ENCODE data around the gene HLF.

The HLF gene

DNA sequence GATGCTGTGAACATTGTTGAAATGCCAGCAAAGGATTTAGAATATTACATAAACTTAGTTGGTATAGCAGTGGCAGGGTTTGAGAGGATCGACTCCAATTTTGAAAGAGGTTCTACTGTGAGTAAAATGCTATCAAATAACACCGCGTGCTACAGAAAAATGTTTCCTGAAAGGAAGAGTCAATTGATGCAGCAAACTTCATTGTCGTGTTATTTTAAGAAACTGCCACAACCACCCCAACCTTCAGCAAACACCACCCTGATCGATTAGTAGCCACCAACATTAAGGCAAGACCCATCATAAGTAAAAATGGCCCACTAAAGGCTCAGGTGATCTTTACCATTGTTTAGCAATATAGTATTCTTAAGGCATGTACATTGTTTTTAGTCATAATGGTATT lies 27.3 kb downstream of the HLF start:
- no peak for DNase-seq (ENCODE audit: low read depth)

DNA sequence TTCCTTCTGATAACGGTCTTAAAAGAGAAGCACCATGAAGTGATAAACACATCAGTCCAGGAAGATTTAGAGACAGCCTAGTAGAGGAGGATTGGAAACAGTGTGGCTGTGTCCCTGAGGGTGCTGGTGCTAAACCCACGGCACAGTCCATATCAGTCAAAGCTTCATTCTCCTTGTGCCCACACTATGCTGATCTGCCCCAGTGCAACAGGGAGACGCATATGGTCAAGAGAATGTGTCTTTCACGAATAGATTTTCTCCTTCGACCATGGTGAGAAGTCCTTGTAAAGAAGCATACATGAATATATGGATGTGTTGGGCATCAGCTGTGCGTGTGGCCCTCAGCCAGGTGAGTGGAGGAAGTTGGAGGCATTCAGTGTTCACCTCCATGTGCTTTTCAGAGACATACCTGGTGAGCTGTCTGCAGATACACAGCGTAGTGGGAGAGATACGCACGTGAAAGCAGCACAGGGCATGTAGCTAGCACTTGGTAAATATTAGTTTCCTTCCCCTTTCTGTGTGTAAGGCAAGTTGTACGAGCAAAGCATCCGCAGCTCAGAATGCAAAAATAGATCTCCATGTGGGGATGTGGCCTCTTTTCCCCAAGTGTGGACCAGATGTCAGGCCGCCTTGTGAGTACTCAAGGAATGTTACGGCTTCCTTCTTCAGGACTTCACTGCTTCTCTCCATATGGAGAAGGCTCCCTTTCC lies 29.4 kb downstream of the HLF start:
- DNase-seq (ENCODE audit: low read depth), result no peak

DNA sequence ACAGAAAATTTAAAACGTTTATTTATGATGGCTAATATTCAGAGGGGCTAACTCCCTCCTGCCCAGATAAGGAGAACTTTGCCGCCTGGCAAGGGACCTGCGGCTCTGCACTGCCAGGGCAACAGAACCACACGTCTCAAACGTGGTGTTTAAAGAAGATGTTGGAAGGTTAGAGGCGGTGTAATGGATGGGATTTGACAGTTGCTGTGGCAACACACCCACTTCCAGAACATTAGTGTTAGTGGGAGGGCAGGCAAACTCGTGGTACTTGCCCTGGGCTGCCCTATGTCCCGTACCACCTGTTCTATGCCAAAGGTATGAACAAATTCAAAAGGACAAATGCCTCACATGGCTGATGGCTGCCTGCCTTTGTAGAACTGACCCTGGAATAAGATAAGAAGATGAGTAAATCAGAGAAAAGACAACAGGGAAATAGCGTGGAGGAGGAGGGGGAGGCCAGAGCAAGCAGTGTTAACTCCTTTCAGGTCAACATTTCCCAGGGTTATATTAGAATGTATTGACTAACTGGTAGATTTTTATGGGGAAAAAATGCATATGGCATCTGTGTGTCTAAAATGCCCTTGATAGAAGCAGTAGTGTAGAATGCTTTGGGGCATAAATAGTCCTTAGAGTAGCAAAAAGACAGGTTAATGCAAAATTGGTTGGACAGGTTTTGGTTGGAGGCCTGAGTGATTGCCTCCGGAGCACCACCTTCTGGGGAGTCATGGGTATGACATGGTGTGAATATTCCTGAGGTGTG lies 30.8 kb downstream of the HLF start:
- peak; percentile 15 for DNase-seq (ENCODE audit: low read depth)

DNA sequence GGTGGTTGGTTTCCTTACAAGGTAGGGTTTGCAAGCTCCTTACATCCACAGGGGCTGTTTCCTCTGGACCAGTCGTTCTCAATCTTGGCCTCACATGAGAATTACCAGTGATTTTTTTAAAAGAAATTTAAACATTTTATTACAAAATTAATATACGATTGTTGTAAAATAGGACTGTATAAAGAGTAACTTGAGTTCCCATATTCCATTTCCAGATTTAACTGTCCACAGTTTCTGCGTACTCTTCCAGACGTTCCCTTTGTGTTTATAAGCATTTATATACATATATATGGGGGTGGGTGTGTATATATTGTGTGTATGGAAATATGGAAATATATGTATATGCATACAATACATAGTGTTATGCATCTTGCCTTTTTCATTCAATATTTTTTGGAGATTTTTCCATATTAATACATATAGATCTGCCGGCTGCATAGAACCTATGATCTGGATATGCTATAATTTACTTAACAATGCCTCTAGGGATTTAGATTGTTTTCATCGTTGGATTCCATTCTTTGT lies 31.5 kb downstream of the HLF start:
- DNase-seq (ENCODE audit: low read depth), result no peak

DNA sequence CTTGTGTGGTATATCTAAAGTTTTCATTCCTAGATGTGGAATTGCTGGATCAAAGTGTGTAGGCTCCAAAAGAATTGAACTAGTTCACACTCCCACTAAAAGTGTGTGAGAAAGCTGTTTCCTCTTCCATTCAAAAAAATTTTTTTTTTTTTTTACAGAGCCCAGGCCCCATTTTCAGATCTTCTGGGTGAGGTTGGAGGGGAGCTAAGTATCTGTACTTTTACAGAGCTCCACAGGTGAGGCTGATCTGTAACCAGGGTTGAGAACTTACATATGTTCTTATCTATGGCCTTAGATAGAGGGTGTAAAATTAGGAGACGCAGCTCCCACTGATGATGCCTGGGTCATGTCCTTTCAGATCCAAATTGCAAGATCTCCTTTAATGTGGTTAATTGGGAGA lies 31.9 kb downstream of the HLF start:
- no peak for DNase-seq (ENCODE audit: low read depth)

DNA sequence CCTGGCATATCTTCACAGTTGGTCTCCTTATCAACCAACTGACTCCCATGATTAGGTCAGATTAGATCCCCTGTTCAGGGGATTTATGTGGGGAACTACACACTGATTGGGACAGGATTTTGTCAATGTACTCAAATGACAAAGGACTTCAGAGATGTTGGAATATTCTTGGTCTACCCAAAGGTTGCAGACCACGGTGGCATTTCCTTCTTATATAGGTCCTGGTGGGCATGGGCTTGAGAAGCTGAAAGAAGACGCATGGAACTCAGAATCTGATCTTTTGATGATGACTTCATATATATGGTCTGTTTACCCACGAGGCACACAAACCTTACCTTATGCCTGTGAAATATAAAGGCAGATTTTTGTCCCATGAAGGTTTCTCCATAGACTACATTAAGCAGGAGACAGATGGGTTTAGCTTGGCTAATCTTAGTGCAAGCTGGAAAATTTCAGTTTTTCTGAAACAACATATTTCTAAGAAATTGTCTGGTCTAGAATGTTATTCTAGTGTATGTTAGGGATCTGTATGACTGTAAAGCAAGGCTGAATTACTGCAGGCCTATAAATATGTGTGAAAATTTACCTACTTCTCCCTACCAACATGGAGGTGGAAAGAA lies 33.5 kb downstream of the HLF start:
- no peak for DNase-seq (ENCODE audit: low read depth)

DNA sequence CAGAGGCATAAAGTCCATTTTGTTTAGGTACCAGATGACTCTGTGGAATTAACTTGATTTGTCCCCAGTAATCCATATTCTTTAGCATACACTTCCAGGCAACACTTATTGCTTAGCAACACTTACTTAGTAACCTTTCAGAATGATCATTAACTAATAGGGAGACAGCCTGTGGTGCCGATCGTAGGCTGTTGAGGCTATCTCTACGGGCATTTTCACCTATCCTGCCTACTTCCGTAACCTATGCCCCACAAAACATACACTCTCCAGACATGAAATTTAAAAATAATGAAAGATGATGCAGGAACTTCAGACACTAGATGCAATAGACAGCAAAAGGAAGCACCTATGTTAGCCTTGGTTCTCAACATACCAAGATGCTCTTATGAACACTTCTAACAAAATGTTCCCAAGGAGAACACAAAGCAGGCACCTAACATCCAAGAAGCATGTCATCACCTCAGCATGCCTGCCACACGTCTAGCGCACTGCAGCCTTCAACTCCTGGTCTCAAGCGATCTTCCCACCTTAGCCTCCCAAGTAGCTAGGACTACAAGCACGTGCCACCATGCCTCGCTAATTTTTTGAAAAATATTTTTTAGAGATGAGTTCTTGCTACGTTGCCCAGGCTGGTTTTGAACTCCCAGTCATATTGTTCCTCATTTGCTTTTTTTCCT lies 34.5 kb downstream of the HLF start:
- no peak for DNase-seq (ENCODE audit: low read depth)

DNA sequence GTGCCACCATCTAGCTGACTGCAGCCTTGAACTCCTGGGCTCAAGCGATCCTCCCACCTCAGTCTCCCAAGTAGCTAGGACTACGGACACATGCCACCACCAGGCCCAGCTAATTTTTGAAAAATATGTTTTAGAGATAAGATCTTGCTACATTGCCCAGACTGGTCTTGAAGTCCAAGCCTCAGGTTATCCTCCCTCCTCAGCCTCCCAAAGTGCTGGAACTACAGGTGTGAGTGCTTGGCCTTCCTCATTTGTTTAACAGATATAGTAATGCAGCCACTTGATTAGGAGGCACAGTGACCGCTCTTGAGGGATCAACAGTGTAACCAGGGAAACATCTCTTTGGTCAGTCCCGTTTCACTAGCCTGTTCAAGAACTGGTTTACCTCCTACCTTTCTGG lies 35.1 kb downstream of the HLF start:
- DNase-seq (ENCODE audit: low read depth), result no peak

DNA sequence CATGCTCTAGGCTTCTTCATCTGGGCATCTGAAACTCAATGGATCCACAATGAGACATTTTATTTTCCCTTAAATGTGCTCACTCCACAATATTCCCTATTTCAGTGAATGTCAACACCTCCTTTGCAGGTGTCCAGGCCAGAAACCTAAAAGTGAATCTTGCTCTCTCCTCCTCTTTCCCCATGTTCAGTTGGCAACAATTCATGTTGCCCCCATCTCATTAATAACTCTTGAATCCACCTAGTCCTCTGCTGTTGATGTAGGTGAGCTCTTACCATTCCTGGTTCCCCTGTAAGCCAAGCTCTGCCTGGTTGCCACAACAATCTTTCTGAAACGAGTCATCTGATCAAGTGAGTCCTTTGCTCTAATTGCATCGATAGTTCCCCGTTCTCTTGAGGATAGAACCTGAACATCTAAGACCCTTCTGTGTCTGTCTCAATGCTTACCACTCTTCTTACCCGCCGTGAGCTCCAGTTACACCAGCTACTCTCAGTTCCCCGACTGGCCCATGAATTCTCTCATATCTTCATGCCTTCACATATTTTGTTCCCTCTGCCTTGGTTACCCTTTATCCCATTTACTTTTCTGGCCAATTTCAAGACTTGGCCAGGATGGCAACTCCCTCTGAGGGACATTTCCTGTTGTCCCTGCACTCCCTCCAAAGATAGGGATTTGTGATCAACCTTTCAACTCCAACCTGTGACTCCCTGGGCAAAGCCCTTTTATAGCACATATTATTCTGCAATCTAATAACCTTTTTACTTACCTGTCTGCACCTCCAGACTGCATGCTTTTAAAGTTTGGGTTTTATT lies 35.9 kb downstream of the HLF start:
- no peak for DNase-seq (ENCODE audit: low read depth)

DNA sequence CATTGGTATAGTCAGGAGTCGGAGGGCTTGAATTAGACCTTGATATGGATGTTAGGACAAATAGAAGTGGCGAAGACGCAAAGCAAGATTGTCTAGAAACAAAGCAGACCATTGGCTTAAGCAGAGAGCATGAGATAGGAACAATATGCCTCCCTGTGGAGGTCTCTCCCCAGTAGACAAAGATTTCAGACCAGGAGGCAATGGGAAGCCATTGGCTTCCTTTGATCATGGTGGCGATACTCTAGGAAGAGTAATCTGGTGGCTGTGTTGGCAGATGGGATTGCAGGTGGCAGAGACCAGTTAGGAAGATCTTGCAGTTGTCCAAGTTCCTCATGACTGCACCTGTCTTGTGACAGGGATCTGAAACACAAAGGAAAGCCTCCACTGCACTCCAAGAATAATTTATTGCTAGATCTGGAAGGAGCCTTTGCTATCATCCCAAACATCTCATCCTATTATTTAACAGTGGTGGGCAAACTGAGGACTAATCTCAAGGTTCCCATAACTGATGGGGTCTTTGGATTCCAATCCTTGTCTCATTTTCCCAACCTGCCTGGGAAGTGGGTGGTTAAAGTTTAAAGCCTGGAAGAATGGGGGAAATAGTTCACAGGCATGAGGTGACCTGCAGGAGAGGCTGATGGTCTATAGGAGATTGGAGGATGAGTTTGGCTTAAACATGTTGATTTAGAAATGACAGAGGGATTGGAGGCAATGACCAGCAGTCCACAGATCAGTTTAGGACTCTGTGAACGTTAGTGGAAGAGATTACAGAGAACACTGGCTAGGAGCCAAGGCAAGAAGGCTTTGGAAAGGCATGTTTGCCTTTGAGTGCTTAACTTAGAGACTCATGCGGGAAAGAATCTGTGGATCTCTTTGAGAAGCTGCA lies 37.0 kb downstream of the HLF start:
- DNase-seq (ENCODE audit: low read depth), result no peak

DNA sequence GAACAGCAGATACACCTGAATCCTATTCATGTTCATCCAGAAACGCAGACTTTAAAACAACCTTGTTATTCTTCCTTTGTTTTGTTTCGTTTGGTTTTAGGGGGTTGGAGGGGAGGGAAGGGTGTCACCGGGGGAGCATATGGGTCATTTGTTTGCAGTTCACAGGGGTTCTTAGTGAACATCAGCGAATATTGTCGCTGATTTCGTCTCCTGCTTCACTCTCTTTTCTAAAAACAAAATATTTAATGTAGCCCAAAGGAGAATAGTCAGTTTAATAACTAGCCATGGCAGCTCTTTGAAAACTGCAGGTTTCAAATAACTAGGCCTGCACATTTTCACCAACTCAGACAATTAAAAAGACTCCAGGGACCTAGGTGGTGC lies 37.6 kb downstream of the HLF start:
- no peak for DNase-seq (ENCODE audit: low read depth)

DNA sequence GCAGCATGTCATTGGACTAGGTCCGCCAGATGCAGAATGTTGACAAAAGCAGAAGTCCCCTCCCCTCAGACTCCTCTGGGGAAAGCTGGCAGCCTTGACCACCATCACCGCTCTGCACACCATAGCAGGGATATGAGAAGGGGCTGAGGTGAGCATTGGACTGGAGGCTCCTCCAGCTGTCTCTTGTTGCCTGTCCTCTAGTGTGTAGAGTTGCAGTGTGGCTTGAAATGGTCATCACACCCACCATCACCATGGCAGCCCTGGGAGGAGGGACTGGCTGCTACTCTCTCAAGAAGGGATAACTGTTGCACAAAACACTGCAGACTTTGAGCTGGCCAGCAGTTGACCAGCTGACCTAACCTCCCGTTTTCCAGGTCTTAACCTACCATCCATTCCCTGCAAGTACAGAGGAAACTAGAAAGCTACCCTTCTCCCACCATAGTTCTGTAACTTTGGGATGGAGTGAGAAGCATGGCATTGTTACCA lies 38.3 kb downstream of the HLF start:
- no peak for DNase-seq (ENCODE audit: low read depth)

DNA sequence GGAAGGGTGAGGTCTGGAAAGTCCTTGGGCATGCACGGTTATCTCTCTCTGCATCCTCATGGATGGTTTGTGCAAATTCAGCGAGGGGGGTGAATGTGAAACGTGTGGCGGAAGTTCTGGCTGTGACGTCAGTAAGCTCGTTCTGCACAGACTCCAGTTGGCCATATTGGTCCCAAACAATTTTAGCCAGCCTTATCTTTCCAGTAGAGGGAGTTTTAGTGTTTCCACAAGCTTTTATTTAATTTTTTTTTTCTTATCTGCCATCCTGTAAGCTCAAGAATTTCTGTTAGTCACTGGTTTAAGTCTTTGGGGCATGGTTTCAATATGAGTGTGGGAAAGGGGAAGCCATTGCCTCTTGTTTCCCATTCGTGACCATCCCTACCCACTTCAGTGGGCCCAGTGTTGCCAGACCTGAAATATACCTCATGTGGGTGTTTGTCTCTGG lies 39.0 kb downstream of the HLF start:
- DNase-seq (ENCODE audit: low read depth), result no peak

DNA sequence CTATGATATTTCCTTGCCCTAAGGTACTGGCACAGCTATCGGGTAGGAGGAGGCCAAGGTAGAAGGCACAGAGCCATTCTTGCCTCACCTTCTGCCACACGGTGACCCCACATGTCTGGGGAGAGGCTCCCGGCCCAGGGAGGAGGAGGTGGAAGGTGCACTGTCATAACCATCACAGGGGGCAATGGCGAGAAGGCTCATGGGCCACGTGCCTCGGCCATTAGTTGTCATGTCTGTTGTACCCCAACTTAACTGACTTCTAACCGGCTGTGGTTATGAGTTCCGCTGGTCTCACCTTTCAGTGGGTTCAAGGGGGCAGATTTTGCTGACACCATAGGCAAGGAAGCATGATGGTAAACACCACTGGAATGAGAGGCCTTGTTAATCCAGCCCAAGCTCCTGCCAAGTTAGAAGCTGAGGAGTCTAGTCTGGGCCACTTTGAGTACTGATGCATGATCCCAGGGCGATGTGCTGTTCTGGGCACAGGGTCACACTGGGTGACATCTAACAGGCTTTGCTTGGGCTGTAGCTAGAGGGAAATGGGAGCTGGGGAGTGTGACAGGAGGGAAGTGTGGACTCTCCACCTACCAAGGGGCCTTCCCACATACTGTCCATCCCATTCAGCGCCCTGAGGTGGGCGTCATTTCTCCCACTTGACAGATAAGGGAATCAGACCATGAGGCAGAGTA lies 39.6 kb downstream of the HLF start:
- DNase-seq (ENCODE audit: low read depth), result no peak

DNA sequence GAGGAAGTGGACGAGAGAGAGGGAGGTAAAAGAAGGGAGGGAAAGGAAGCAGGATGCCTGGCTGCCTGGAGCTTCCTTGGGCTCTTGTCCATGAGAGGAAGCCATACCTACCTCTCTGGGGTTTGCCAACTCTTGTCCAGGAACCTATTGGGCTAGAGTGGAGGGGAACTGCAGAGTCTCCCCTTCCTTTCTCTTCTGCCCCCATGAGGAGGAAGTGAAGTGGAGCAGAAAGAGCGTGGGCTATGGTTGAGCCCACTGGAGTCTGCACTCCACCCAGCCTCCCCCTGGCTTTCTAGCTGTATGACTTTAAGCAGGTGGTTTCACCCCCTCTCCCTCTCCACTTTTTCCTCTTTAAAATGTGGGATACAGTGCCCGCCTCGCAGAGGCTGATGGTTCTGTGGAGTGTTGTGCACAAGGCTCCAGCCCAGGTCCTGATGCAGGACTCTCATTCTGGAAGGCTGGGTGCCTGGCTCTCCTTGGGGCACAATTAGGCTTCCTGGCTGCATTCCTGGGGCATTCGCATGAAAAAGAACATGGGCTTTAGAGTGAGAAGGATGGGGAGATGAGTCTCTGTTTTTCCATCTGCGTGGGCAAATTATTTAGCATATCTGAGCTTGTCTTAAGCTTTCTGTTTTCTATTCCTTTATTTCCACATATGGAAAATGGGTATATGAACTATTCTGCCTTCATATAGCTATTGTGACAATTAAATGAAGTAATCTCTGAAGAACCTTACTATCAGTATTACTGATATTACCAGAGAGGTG lies 40.7 kb downstream of the HLF start:
- DNase-seq (ENCODE audit: low read depth), result no peak

DNA sequence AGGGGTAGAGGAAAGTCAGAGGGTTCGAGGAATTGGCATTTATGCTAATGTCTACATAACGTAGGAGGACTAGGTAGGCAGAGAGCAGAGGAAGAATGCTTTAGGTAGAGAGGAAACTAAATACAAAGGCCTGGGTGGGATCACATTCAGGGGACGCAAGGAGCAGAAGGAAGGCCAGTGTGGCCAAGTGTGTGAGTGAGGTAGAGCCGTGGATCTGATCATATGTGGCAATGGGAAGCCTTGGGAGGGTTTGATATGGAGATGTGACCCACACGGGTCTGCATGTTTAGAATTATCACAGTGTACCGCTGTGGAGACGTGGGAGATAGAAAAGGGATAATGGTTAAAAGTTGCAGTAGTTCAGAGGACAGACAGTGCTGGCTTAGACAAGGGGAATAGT lies 43.1 kb downstream of the HLF start:
- no peak for DNase-seq (ENCODE audit: low read depth)

DNA sequence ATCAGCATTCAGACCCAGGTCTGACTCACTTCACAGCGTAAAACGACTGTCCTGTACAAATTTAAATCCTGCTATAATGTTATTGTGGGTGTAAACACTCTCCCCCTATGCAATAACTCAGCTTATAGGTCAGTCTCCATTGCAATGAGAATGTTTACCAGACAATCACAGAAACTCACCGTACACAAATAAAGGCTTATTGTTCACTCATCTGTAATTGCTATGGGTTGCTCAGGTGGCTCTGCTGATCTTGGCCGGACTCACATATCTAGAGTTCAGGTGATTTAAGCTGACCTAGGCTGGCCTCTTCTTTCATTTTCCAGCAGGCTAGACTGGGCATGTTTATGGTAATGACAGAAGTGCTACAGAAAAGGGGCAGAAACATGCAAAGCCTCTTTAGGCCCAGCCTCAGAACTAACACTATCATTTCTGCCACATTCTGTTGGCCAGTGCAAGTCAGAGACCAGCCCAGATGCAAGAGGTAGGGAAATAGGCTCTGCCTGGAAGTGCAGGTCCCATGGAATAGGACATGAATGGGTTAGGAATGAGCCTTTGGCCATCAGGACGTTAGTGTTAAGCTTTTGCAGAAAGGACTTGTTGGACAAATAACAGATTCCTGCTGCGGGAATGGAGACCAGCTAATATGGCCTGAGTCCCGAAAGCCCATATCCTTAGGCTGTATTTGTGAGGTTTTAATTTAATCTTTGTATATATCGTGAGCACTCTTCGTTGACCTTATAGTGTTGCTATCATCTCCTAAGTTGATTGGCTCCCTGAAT lies 44.0 kb downstream of the HLF start:
- DNase-seq (ENCODE audit: low read depth), result no peak

DNA sequence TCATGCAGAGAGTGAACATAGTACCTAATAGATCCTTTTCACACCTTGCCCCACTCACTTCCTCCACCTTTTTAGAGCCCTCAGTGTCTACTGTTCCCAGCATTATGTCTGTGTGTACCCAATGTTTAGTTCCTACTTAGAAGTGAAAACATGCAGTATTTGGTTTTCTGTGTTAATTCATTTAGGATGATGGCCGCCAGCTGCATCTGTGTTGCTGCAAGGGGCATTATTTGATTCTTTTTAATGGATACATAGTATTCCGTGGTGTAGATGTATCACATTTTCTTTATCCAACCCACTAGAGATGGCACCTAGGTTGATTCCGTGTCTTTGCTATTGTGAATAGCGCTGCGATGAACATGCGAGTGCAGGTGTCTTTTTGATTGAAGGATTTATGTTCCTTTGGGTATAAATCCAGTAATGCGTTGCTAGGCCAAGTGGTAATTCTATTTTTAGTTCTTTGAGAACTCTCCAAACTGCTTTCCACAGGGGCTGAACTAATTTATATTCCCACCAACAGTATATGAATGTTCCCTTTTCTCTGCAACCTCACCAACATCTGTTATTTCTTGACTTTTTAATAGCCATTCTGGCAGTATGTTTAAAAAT lies 47.1 kb downstream of the HLF start:
- no peak for DNase-seq (ENCODE audit: low read depth)

All from stimulated activated CD8-positive, alpha-beta memory T cell treated with anti-CD3 and anti-CD28 coated beads, Interleukin-12 subunit alpha, Interleukin-12 subunit beta, amount 100 ng/mL, for 1 hour (primary cell).